Liver (tissue), 3 donors: ENCODE data around the gene DIPK1C.

Experiments
- GABPA ChIP-seq, 2 donors: IDR thresholded peaks in 1 of 2; conservative IDR thresholded peaks in 1 of 2; 2 replicates each; pipeline ENCODE4 v1.6.1; 2016; ENCODE audit warnings: antibody characterized with exemption in 2 of 2, mild to moderate bottlenecking in 1 of 2, moderate library complexity in 1 of 2
- JUND ChIP-seq, 2 donors: IDR thresholded peaks; 2 replicates each; pipeline ENCODE4 v1.6.1; 2016; ENCODE audit warnings: antibody characterized with exemption in 2 of 2
- RXRA ChIP-seq, 2 donors: IDR thresholded peaks; 2 replicates each; pipeline ENCODE4 v1.6.1; 2017 to 2018; ENCODE audit warnings: antibody characterized with exemption in 2 of 2, mild to moderate bottlenecking in 1 of 2
- SP1 ChIP-seq: IDR thresholded peaks from 2 replicates; pipeline ENCODE4 v1.6.1; 2018; ENCODE audit warnings: antibody characterized with exemption, mild to moderate bottlenecking
- TF ChIP-seq, protein P1 (sequence below): fragments of 150-350 bp; IDR thresholded peaks from 2 replicates; pipeline ENCODE4 v1.5.1; 2017; ENCODE audit warnings: improper control_type of control experiment, low read depth, low read length; ENCODE audit not compliant: missing input control
- TF ChIP-seq, protein P2 (sequence below): IDR thresholded peaks from 2 replicates; pipeline ENCODE4 v1.6.1; 2016; ENCODE audit warnings: antibody characterized with exemption
- TF ChIP-seq, protein P3 (sequence below): IDR thresholded peaks from 2 replicates; pipeline ENCODE4 v1.6.1; 2016; ENCODE audit warnings: antibody characterized with exemption
- TF ChIP-seq, protein P4 (sequence below): IDR thresholded peaks from 2 replicates; pipeline ENCODE4 v1.6.1; 2016; ENCODE audit warnings: antibody characterized with exemption, mild to moderate bottlenecking
- donor health status: healthy.
- donor health status: healthy.

- TF ChIP-seq RXRA (IDR thresholded peaks at IDR 0.05) (no peak), SP1 (no peak), GABPA (IDR thresholded peaks at IDR 0.05 in 1 of 2, conservative IDR thresholded peaks at IDR 0.05 in 1 of 2) (no peak), JUND (IDR thresholded peaks at IDR 0.05) (no peak)
- TF ChIP-seq, protein P1, sequence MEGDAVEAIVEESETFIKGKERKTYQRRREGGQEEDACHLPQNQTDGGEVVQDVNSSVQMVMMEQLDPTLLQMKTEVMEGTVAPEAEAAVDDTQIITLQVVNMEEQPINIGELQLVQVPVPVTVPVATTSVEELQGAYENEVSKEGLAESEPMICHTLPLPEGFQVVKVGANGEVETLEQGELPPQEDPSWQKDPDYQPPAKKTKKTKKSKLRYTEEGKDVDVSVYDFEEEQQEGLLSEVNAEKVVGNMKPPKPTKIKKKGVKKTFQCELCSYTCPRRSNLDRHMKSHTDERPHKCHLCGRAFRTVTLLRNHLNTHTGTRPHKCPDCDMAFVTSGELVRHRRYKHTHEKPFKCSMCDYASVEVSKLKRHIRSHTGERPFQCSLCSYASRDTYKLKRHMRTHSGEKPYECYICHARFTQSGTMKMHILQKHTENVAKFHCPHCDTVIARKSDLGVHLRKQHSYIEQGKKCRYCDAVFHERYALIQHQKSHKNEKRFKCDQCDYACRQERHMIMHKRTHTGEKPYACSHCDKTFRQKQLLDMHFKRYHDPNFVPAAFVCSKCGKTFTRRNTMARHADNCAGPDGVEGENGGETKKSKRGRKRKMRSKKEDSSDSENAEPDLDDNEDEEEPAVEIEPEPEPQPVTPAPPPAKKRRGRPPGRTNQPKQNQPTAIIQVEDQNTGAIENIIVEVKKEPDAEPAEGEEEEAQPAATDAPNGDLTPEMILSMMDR: no peak
- TF ChIP-seq, protein P2, sequence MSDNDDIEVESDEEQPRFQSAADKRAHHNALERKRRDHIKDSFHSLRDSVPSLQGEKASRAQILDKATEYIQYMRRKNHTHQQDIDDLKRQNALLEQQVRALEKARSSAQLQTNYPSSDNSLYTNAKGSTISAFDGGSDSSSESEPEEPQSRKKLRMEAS: no peak
- TF ChIP-seq, protein P3, sequence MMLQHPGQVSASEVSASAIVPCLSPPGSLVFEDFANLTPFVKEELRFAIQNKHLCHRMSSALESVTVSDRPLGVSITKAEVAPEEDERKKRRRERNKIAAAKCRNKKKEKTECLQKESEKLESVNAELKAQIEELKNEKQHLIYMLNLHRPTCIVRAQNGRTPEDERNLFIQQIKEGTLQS: no peak
- TF ChIP-seq, protein P4, sequence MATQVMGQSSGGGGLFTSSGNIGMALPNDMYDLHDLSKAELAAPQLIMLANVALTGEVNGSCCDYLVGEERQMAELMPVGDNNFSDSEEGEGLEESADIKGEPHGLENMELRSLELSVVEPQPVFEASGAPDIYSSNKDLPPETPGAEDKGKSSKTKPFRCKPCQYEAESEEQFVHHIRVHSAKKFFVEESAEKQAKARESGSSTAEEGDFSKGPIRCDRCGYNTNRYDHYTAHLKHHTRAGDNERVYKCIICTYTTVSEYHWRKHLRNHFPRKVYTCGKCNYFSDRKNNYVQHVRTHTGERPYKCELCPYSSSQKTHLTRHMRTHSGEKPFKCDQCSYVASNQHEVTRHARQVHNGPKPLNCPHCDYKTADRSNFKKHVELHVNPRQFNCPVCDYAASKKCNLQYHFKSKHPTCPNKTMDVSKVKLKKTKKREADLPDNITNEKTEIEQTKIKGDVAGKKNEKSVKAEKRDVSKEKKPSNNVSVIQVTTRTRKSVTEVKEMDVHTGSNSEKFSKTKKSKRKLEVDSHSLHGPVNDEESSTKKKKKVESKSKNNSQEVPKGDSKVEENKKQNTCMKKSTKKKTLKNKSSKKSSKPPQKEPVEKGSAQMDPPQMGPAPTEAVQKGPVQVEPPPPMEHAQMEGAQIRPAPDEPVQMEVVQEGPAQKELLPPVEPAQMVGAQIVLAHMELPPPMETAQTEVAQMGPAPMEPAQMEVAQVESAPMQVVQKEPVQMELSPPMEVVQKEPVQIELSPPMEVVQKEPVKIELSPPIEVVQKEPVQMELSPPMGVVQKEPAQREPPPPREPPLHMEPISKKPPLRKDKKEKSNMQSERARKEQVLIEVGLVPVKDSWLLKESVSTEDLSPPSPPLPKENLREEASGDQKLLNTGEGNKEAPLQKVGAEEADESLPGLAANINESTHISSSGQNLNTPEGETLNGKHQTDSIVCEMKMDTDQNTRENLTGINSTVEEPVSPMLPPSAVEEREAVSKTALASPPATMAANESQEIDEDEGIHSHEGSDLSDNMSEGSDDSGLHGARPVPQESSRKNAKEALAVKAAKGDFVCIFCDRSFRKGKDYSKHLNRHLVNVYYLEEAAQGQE: no peak
Observed at GRCh38 chr18:74503137-74503536, 46.0 kb upstream of the DIPK1C start.
